PC-9 (cell line): Measurements from ENCODE around the gene SHC1. TPM values are rescaled to one million over a fixed set of nuclear protein-coding genes. Genes with fewer than 3 reads are reported as not detected.

Source experiments
- BruUV-seq: library from RNA; stranded (reverse); fragments of 400-500 nt; replicated peaks from 2 replicates; lab custom pipeline; 2021; lab: Mats Ljungman, UMichigan
- CTCF ChIA-PET: fragments of 300-600 bp; sonication (Branson Sonifier 250); formaldehyde crosslinking; loops from one replicate; lab custom pipeline; 2022; ENCODE audit warnings: antibody characterized with exemption; lab: Charles Lee
- POLR2A ChIA-PET: fragments of 300-600 bp; sonication (Branson Sonifier 250); formaldehyde crosslinking; loops from one replicate; lab custom pipeline; 2022; ENCODE audit warnings: antibody characterized with exemption; ENCODE audit not compliant: unreplicated experiment; lab: Charles Lee
- DNase-seq, 2 experiments: peaks; one replicate each; pipeline versions ENCODE4 v3.0.0 to v3.0.0-alpha.2; 2015 to 2022; ENCODE audit warnings: mixed read lengths in 1 of 2
- H2AFZ ChIP-seq: fragments of 200-600 bp; sonication (generic); 2 replicates; pipeline ENCODE4 v1.8.1; 2017; ENCODE audit warnings: antibody characterized with exemption
- H3F3A ChIP-seq: fragments of 200-600 bp; sonication (generic); 2 replicates; pipeline ENCODE4 v1.8.1; 2017; ENCODE audit warnings: antibody characterized with exemption, mild to moderate bottlenecking, low read depth; ENCODE audit not compliant: insufficient read depth
- H3K27ac ChIP-seq: fragments of 200-600 bp; sonication (generic); 2 replicates; pipeline ENCODE4 v1.6.1; 2016; ENCODE audit warnings: mixed run types
- H3K27me3 ChIP-seq: fragments of 200-600 bp; sonication (generic); 2 replicates; pipeline ENCODE4 v1.6.1; 2016; ENCODE audit warnings: low read depth, mixed run types; ENCODE audit not compliant: insufficient read depth
- H3K36me3 ChIP-seq: fragments of 200-600 bp; sonication (generic); 2 replicates; pipeline ENCODE4 v1.6.1; 2016; ENCODE audit warnings: low read depth, mixed run types
- H3K4me1 ChIP-seq: fragments of 200-600 bp; sonication (generic); replicated peaks from 2 replicates; pipeline ENCODE4 v1.6.1; 2016; ENCODE audit warnings: mixed run types; ENCODE audit not compliant: insufficient read depth
- H3K4me2 ChIP-seq: fragments of 200-600 bp; sonication (generic); 2 replicates; pipeline ENCODE4 v1.6.1; 2017; ENCODE audit warnings: mixed run types
- H3K4me3 ChIP-seq: fragments of 200-600 bp; sonication (generic); 2 replicates; pipeline ENCODE4 v1.6.1; 2016; ENCODE audit warnings: mixed run types
- H3K79me2 ChIP-seq: fragments of 200-600 bp; sonication (generic); 2 replicates; pipeline ENCODE4 v1.6.1; 2017; ENCODE audit warnings: low read depth, mixed run types
- H3K9me2 ChIP-seq: fragments of 200-600 bp; sonication (generic); 2 replicates; pipeline ENCODE4 v1.8.1; 2017; ENCODE audit warnings: mild to moderate bottlenecking; ENCODE audit not compliant: insufficient read depth
- H3K9me3 ChIP-seq: fragments of 200-600 bp; sonication (generic); 2 replicates; pipeline ENCODE4 v1.8.1; 2016; ENCODE audit warnings: low read depth; ENCODE audit not compliant: insufficient read depth
- H4K20me1 ChIP-seq: fragments of 200-600 bp; sonication (generic); 2 replicates; pipeline ENCODE4 v1.8.1; 2017; ENCODE audit not compliant: insufficient read depth
- CTCF ChIP-seq: fragments of 200-600 bp; sonication (generic); conservative IDR thresholded peaks from 2 replicates; pipeline ENCODE4 v1.6.1; 2017; ENCODE audit warnings: mixed run types, antibody characterized with exemption, mild to moderate bottlenecking, moderate library complexity
- EZH2 ChIP-seq: fragments of 200-600 bp; sonication (generic); IDR thresholded peaks from 2 replicates; pipeline ENCODE4 v1.8.0; 2017; ENCODE audit warnings: antibody characterized with exemption, low read depth
- intact Hi-C: fragments of 100-400 bp; cut with micrococcal nuclease; formaldehyde crosslinking; loops from one replicate; pipeline ENCODE4 v1.10.0; 2022; ENCODE audit not compliant: unreplicated experiment
- total RNA-seq: library from RNA; stranded (reverse); gene quantifications from 2 replicates; pipeline ENCODE4 v1.2.3, GENCODE V29; 2021

SHC1 gene
- total RNA-seq, 1 experiment from 2014 or later, result 210 TPM

- H3K27ac ChIP-seq, result no peak overlapping the region
- CTCF ChIA-PET, result no interaction called here
- POLR2A ChIA-PET, result no interaction called here
- peaks cover 12% of the 10 kb centered on the region for H3F3A ChIP-seq
- DNase-seq, result no peak
- no peak for TF ChIP-seq CTCF
- no peak overlapping the region for H2AFZ ChIP-seq
- no peaks in the 10 kb centered on the region for H3K9me3 ChIP-seq
- H4K20me1 ChIP-seq, result peaks cover 22% of the 10 kb centered on the region
- H3K27me3 ChIP-seq, result no peaks in the 10 kb centered on the region
- no peak overlapping the region for H3K4me3 ChIP-seq
- no peaks in the 10 kb centered on the region for H3K36me3 ChIP-seq
- no peak overlapping the region for H3K4me2 ChIP-seq
- H3K79me2 ChIP-seq, result peaks cover 62% of the 10 kb centered on the region
- no peaks in the 10 kb centered on the region for H3K9me2 ChIP-seq
- intact Hi-C loops, result no loop called here
- H3K4me1 ChIP-seq, result peaks cover 10% of the 10 kb centered on the region
- TSS peak; percentile 5 for BruUV-seq
Observed at GRCh38 chr1:155006601-155007101, 36.1 kb upstream of the SHC1 start.

GRCh38 chr1:155005076-155006011 is 34.8 kb upstream of the SHC1 start:
- no TSS peak for BruUV-seq
- POLR2A ChIA-PET, result no interaction called here
- Histone ChIP-seq H3K9me3 (no peaks in the 10 kb centered on the region), H3F3A (peaks cover 16% of the 10 kb centered on the region), H2AFZ (no peak overlapping the region), H3K36me3 (no peaks in the 10 kb centered on the region), H3K27ac (peak overlapping the region; percentile 60; the same call in 1 of the 2 replicates), H4K20me1 (peaks cover 14% of the 10 kb centered on the region), H3K27me3 (no peaks in the 10 kb centered on the region), H3K4me1 (peaks cover 10% of the 10 kb centered on the region), H3K9me2 (no peaks in the 10 kb centered on the region), H3K79me2 (peaks cover 62% of the 10 kb centered on the region), H3K4me2 (peak overlapping the region; percentile 91), H3K4me3 (peak overlapping the region; percentile 100; the same call in 1 of the 2 replicates)
- intact Hi-C loops, result no loop called here
- CTCF ChIA-PET, result no interaction called here
- TF ChIP-seq EZH2 (no peak), CTCF (no peak)
- no peak for DNase-seq

- peak overlapping the region; percentile 91 for H3K4me2 ChIP-seq
- no peaks in the 10 kb centered on the region for H3K9me2 ChIP-seq
- H3K27ac ChIP-seq, result peak overlapping the region; percentile 60
- H3K4me1 ChIP-seq, result peaks cover 19% of the 10 kb centered on the region
- H2AFZ ChIP-seq, result 0 out of 2 replicates have a peak overlapping the region, but pooled peaks have one; percentile 77
- no peaks in the 10 kb centered on the region for H3K36me3 ChIP-seq
- peaks cover 70% of the 10 kb centered on the region for H3K79me2 ChIP-seq
- no TSS peak for BruUV-seq
- peaks cover 10% of the 10 kb centered on the region for H4K20me1 ChIP-seq
- peaks cover 16% of the 10 kb centered on the region for H3F3A ChIP-seq
- no peak for DNase-seq
- ChIA-PET POLR2A (interaction anchor here (0.6 kb wide), 2 partner anchors 31 to 45 kb away, joined by 3 to 5 read pairs; no protein-coding TSS in a partner anchor), CTCF (no interaction called here)
- H3K27me3 ChIP-seq, result no peaks in the 10 kb centered on the region
- H3K9me3 ChIP-seq, result no peaks in the 10 kb centered on the region
- peak overlapping the region; percentile 100 for H3K4me3 ChIP-seq
- intact Hi-C loops, result loop anchor here (5.0 kb wide), 1 partner anchor 42 kb away; the partner anchor contains the start of gene PYGO2
- no peak for TF ChIP-seq EZH2
- no peak for TF ChIP-seq CTCF
Observed at GRCh38 chr1:155004352-155005075, 34.0 kb upstream of the SHC1 start.
